ENCODE measurements around the gene DNAAF5.

The DNAAF5 gene

GRCh38 chr7:772861-773621 lies 46.5 kb downstream of the DNAAF5 start:
- H3K27ac ChIP-seq: no peak overlapping the region
- no peak overlapping the region for H3K9ac ChIP-seq
- no peaks in the 10 kb centered on the region for H3K27me3 ChIP-seq (ENCODE audit: insufficient read depth, low read depth)
- H2AFZ ChIP-seq (ENCODE audit: low read depth): no peak overlapping the region
- no peak overlapping the region for H3K4me2 ChIP-seq
- H4K20me1 ChIP-seq (ENCODE audit: insufficient read depth): no peaks in the 10 kb centered on the region
- no peaks in the 10 kb centered on the region; the same call in 1 of the 2 replicates for H3K36me3 ChIP-seq (ENCODE audit: insufficient read depth)
- H3K79me2 ChIP-seq (ENCODE audit: insufficient read depth, low read depth): no peaks in the 10 kb centered on the region
- no peak for TF ChIP-seq CTCF (conservative IDR thresholded peaks at IDR 0.05; ENCODE audit: low read depth, low read length)
- no peak overlapping the region for H3K4me3 ChIP-seq (IDR thresholded peaks at IDR 0.05; ENCODE audit: insufficient read depth, low read depth, low read length)
- H3K4me1 ChIP-seq (ENCODE audit: low read depth, poor library complexity, severe bottlenecking): no peaks in the 10 kb centered on the region

GRCh38 chr7:773622-773915 lies 47.1 kb downstream of the DNAAF5 start:
- no peak overlapping the region for H3K27ac ChIP-seq
- no peaks in the 10 kb centered on the region; the same call in 1 of the 2 replicates for H3K36me3 ChIP-seq (ENCODE audit: insufficient read depth)

DNA sequence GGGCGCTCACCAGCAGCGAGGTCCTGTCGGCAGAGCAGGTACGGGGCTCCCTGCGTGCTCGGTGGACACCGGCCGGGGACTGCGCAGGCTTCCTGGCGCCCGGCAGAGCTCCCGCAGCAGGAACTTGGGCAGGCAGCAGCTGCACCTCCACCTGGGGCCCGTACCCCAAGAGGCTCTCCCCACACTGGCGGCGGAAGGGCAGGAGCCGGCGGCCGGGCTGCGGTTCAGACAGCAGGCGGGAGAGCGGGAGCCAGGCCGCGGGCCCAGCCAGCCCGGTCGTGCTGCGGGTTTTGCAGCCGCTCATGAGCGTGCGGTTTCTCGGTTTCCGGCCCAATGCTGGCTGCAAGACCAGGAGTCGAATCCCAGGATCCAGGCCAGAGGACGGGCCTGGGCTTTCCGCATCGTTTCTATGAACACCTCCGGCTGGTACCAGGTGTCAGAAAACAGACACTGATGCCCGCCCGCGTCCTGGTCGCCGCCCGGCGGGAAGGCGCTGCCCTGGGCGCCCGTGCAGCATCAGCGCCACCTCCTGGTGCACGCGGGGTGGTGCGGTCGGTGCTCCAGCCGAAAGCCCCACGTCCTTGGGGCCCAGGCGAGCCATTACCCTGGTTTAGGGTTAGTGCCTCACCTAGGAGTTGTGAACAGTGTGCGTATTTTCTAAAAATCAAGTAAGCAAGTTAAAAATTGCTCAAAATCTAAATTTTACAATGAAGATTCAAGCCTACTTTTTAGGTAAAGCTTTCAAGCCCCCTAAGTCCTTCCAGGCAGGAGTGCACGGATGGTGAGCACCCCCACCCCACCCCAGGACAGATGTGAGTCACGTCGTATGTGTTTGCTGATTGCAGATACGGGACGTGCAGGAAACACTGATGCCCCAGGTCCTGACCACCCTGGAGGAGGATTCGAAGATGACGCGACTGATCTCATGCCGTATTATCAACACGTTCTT lies 47.9 kb downstream of the DNAAF5 start:
- Histone ChIP-seq H4K20me1 (ENCODE audit: insufficient read depth) (no peaks in the 10 kb centered on the region), H3K4me1 (ENCODE audit: low read depth, poor library complexity, severe bottlenecking) (no peaks in the 10 kb centered on the region), H3K79me2 (ENCODE audit: insufficient read depth, low read depth) (no peaks in the 10 kb centered on the region), H3K9ac (no peak overlapping the region), H3K27ac (no peak overlapping the region), H3K36me3 (ENCODE audit: insufficient read depth) (no peaks in the 10 kb centered on the region; the same call in 1 of the 2 replicates), H3K4me2 (no peak overlapping the region), H3K4me3 (IDR thresholded peaks at IDR 0.05; ENCODE audit: insufficient read depth, low read depth, low read length) (no peak overlapping the region), H3K27me3 (ENCODE audit: insufficient read depth, low read depth) (no peaks in the 10 kb centered on the region), H2AFZ (ENCODE audit: low read depth) (no peak overlapping the region)
- TF ChIP-seq CTCF (conservative IDR thresholded peaks at IDR 0.05; ENCODE audit: low read depth, low read length): peak; percentile 48

More at GRCh38 chr7:773622-773915, 47.1 kb downstream of the DNAAF5 start:
- Histone ChIP-seq H3K9ac (no peak overlapping the region), H3K4me2 (no peak overlapping the region), H3K4me1 (ENCODE audit: low read depth, poor library complexity, severe bottlenecking) (no peaks in the 10 kb centered on the region), H2AFZ (ENCODE audit: low read depth) (no peak overlapping the region), H3K4me3 (IDR thresholded peaks at IDR 0.05; ENCODE audit: insufficient read depth, low read depth, low read length) (no peak overlapping the region), H3K79me2 (ENCODE audit: insufficient read depth, low read depth) (no peaks in the 10 kb centered on the region), H3K27me3 (ENCODE audit: insufficient read depth, low read depth) (no peaks in the 10 kb centered on the region), H4K20me1 (ENCODE audit: insufficient read depth) (no peaks in the 10 kb centered on the region)
- TF ChIP-seq CTCF (conservative IDR thresholded peaks at IDR 0.05; ENCODE audit: low read depth, low read length): no peak

- Histone ChIP-seq H3K36me3 (ENCODE audit: insufficient read depth) (no peaks in the 10 kb centered on the region; the same call in 1 of the 2 replicates), H3K4me3 (IDR thresholded peaks at IDR 0.05; ENCODE audit: insufficient read depth, low read depth, low read length) (no peak overlapping the region), H3K79me2 (ENCODE audit: insufficient read depth, low read depth) (no peaks in the 10 kb centered on the region), H3K27ac (no peak overlapping the region), H3K27me3 (ENCODE audit: insufficient read depth, low read depth) (no peaks in the 10 kb centered on the region), H3K9ac (no peak overlapping the region), H3K4me2 (no peak overlapping the region), H2AFZ (ENCODE audit: low read depth) (no peak overlapping the region), H4K20me1 (ENCODE audit: insufficient read depth) (no peaks in the 10 kb centered on the region), H3K4me1 (ENCODE audit: low read depth, poor library complexity, severe bottlenecking) (no peaks in the 10 kb centered on the region)
- TF ChIP-seq CTCF (conservative IDR thresholded peaks at IDR 0.05; ENCODE audit: low read depth, low read length): no peak
Observed at GRCh38 chr7:776381-776780, 49.9 kb downstream of the DNAAF5 start.
